K562 (cell line): ENCODE results near the gene PARD3.

Source experiments
- CTCF ChIP-seq, 3 experiments: IDR thresholded peaks in 2 of 3; conservative IDR thresholded peaks in 1 of 3; 2 replicates each; pipeline ENCODE4 v1.5.1; 2011 to 2012; ENCODE audit warnings: low read length in 3 of 3, mild to moderate bottlenecking in 3 of 3, control low read depth in 2 of 3, improper control_type of control experiment in 1 of 3, inconsistent platforms in 1 of 3, low read depth in 1 of 3, mixed read lengths in 1 of 3, moderate library complexity in 1 of 3; ENCODE audit not compliant: insufficient read depth in 2 of 3
- HDAC2 ChIP-seq: fragments of 450-650 bp; IDR thresholded peaks from 2 replicates; pipeline ENCODE4 v1.6.1; 2016; ENCODE audit warnings: mild to moderate bottlenecking
- JUNB ChIP-seq: fragments of 450-650 bp; formaldehyde crosslinking; conservative IDR thresholded peaks from 2 replicates; pipeline ENCODE4 v1.4.0; 2020; ENCODE audit warnings: mild to moderate bottlenecking
- TCF7 ChIP-seq: sonication (generic); IDR thresholded peaks from 2 replicates; pipeline ENCODE4 v1.6.1; 2016; ENCODE audit warnings: antibody characterized with exemption, borderline replicate concordance
- ZFX ChIP-seq: sonication (generic); formaldehyde crosslinking; IDR thresholded peaks from 2 replicates; pipeline ENCODE4 v1.8.0; 2022; ENCODE audit warnings: mild to moderate bottlenecking, missing genetic modification reagents, moderate library complexity
- TF ChIP-seq, protein P1 (sequence below): sonication (generic); formaldehyde crosslinking; IDR thresholded peaks from 2 replicates; pipeline ENCODE4 v1.8.1; 2022; ENCODE audit warnings: missing genetic modification reagents
- TF ChIP-seq, protein P2 (sequence below), 2 experiments: fragments of 450-650 bp; IDR thresholded peaks; 2 replicates each; pipeline ENCODE4 v1.6.1; 2016

DNA sequence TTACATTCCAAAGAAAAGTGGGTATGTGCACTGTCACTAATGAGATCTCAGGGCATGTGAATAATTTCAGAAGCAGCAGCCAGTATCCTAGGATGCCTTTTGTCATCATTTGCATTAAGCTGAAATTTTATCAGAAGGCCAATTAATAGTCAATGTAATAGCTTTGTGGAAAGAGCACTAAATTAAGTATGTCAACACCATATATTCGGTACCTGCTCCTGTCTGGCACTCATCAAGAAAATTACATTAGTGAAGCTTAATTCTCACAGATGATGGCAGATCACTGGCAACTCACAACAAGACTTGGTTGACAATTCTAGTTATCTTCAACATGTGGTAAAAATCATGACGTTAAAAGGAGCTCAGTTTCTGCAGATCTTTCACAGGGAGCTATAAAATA lies 271.4 kb downstream of the PARD3 start:
- no peak for TF ChIP-seq TCF7
- no peak for TF ChIP-seq JUNB
- TF ChIP-seq, protein P1, sequence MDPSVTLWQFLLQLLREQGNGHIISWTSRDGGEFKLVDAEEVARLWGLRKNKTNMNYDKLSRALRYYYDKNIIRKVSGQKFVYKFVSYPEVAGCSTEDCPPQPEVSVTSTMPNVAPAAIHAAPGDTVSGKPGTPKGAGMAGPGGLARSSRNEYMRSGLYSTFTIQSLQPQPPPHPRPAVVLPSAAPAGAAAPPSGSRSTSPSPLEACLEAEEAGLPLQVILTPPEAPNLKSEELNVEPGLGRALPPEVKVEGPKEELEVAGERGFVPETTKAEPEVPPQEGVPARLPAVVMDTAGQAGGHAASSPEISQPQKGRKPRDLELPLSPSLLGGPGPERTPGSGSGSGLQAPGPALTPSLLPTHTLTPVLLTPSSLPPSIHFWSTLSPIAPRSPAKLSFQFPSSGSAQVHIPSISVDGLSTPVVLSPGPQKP (CRISPR knock-in tag): no peak
- TF ChIP-seq, protein P2, sequence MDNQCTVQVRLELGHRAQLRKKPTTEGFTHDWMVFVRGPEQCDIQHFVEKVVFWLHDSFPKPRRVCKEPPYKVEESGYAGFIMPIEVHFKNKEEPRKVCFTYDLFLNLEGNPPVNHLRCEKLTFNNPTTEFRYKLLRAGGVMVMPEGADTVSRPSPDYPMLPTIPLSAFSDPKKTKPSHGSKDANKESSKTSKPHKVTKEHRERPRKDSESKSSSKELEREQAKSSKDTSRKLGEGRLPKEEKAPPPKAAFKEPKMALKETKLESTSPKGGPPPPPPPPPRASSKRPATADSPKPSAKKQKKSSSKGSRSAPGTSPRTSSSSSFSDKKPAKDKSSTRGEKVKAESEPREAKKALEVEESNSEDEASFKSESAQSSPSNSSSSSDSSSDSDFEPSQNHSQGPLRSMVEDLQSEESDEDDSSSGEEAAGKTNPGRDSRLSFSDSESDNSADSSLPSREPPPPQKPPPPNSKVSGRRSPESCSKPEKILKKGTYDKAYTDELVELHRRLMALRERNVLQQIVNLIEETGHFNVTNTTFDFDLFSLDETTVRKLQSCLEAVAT (IDR thresholded peaks at IDR 0.05): no peak
- TF ChIP-seq HDAC2: no peak
- TF ChIP-seq ZFX (CRISPR knock-in tag): no peak
- TF ChIP-seq CTCF (IDR thresholded peaks at IDR 0.05 in 2 of 3, conservative IDR thresholded peaks at IDR 0.05 in 1 of 3; ENCODE audit: insufficient read depth in 2 of 3, low read depth in 1 of 3, low read length in 3 of 3): no peak
